GM18951 (cell line): ENCODE measurements around the gene MGAM2.

ENCODE experiments used
- POLR2A ChIP-seq: IDR thresholded peaks from 4 replicates; pipeline ENCODE4 v1.6.1; 2011; ENCODE audit warnings: mild to moderate bottlenecking; ENCODE audit not compliant: insufficient read length, insufficient read depth; ENCODE audit errors: extremely low read depth
- in situ Hi-C: fragments of 300-500 bp; cut with MboI; formaldehyde crosslinking; loops from one replicate; pipeline ENCODE4 v1.12.0; 2022; ENCODE audit warnings: low sequenced_read_pairs, mixed read lengths, inconsistent platforms; ENCODE audit not compliant: unreplicated experiment

The MGAM2 gene

DNA sequence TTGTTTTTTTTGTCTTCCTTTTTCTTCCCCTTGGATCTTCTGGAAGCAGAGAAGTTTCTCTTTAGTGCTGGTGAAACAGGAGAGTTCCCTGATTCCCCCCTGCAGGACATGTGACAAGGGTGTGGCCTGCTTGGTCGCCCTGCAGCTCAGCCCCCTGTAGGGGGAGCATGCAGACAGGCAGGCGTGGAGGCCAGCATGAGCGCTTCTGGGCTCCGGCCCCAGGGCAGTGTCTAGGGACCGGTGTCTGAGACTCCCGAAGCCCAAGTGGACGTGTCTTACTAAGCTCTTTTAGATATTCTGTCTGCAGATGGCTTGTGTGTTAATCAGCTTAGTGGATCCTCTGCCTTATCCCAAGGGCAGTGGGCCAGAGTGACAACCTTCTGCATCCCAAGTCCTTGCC, 120.2 kb downstream of the MGAM2 start:
- in situ Hi-C loops: no loop called here
- no peak for TF ChIP-seq POLR2A

DNA sequence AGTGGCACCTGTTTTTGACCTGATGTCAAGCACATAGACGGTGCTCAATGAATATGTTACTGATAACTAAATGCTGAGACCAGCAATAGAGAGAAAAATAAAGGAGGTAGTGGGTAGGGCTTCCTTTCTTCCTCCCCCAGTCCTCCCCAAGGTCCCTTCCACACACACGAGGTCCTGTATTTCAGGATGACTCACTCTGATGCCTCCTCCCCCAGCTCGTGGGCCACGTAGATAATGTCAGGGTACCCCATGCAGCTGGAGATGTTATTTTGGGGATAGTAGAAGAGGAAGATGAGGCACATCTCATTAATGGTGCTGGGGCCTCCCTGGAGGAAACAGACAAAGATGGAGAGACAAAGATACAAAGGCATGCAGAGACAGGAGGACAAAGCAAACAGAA, 129.0 kb downstream of the MGAM2 start:
- no peak for TF ChIP-seq POLR2A
- in situ Hi-C loops: no loop called here

- no peak for TF ChIP-seq POLR2A
- in situ Hi-C loops: no loop called here
These were observed 132.3 kb downstream of the MGAM2 start for GRCh38 chr7:142243823-142244222.

DNA sequence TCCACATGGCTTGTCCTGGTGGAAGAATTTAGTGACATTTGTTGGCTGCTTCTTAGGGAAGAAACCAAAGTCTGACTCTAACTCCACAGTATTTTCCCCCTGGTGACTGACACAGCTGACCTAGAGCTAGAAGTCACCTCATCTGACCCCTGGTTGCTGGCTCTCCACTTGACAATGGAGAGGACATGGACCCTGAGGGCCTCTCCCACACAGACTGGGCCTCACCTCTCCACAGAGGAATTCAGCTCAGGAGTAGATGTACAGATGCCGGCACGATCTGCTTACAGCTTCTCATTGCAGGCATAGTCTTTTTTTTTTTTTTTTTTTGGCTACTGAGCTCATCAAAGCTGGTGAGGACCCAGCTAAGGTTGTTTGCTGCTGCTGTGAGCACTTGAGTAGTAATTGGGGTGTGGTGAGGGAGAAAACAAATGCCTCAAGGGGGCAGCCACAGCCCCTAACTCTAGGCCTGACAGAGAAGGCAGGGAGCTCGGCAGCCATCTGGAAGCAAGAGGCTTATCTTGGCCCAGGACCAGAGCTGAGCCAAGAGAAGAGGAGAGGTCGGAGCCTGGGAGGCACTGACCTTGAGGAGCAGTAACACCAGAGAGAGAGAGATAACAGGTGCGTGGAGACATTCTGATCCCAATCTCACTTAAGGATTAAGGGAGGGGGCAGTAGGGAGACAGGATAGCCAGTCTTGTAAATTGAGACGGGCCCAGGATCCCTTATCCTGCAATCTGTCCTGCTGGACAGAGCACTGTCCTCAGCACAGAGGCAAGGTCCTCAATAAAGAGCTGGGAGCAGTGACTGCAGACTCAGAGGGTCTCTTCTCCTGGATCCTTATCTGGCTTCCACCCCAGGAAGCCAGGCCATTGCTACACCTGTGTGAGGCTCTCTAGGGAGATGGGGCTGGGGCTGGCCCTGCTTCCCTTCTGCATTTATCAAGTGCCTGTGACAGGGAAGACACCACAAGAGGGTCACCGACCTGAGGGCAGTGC, 136.9 kb downstream of the MGAM2 start:
- in situ Hi-C loops: no loop called here

DNA sequence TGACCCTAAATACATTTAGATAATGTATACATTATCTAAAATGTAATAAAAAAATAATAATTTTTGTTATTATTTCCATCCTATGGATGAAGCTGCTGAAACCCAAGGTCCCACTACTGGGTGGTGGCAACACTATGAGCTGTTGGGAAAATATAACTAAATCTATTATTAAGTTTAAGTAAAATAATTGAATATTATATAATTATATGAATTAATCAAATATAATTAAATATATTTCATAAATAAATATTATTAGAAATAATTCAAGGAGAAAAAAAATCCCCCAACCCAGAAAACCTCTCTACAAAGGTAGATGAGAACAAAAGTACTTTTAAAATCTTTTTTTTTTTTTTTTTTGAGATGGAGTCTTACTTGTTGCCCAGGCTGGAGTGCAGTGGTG, 138.4 kb downstream of the MGAM2 start:
- no peak for TF ChIP-seq POLR2A
- in situ Hi-C loops: no loop called here

More for the DNA sequence above, 136.9 kb downstream of the MGAM2 start:
- no peak for TF ChIP-seq POLR2A

DNA sequence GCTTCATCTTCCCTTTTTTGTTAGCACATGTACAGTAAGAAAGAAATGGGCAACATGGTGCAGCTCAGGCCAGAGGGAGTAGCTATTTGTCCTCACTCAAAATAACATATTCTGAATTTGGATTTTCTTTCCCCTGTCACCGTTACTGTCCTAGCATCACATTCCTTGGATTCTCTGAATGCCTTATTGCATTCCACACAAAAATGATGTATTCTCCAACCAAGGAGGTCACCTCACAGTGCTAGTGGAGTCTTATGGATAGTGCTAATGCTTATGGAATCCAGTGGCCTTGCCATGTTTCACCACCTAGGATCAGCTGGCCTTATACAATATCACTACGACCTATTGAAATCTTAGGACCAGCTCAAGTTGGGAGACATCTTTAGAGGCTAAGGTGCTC, 139.2 kb downstream of the MGAM2 start:
- in situ Hi-C loops: no loop called here
- TF ChIP-seq POLR2A: no peak

- TF ChIP-seq POLR2A: no peak
- in situ Hi-C loops: no loop called here
These were observed 146.4 kb downstream of the MGAM2 start, which contains the start of gene PRSS58 for GRCh38 chr7:142257958-142258357. Gene PRSS58, minus strand, starts transcription at chr7:142258058. Its CDS starts 351 bp downstream, at chr7:142257707.

DNA sequence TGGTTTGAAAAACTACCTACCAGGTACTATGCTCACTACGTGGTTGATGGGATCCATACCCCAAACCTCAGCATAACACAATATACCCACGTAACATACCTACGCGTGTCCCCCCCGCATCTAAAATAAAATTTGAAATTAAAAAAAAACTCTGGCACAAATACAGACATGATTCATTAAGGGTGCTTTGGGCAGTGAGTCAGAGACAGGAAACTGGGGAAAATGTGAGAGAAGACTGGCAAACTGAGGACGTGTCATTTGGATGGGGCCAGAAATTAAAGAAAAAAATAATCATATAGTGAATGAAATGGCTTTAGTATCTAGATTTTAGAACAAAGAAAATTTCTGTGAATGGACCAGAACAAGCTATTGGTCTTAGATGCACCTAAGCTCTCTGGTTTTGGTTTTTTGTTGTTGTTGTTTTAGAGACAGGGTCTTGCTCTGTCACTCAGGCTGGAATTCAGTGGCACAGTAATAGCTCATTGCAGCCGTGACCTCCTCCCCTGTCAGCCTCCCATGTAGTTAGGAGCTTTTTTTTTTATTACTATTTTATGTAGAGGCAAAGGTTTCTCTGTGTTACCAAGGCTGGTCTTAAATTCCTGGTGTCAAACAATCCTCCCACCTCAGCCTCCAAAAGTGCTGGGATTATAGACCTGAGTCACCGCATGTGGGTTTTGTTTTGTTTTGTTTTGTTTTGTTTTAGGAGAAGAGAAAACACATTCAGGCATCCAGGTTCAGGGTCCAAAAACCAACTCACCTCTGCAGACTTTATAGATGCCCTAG, 152.3 kb downstream of the MGAM2 start:
- in situ Hi-C loops: no loop called here
- TF ChIP-seq POLR2A: no peak
